Osteocyte (in vitro differentiated cells): ENCODE results near the gene BNIP5. TPM values are rescaled to one million over a fixed set of nuclear protein-coding genes. Genes with fewer than 3 reads are reported as not detected.
"Not testable (repeated sequence)": the region's sequence is repeated elsewhere in the genome, so short reads cannot be mapped to it uniquely, and the experiment has no call there.

Source experiments
- DNase-seq: peaks from one replicate; pipeline ENCODE4 v3.0.0; 2021; ENCODE audit warnings: mixed read lengths; ENCODE audit not compliant: unreplicated experiment; ENCODE audit errors: extremely low spot score
- H3K27ac Mint-ChIP-seq: one replicate; pipeline ENCODE4 v1.8.0; 2021; ENCODE audit warnings: mild to moderate bottlenecking, mixed read lengths; ENCODE audit not compliant: unreplicated experiment
- H3K27me3 Mint-ChIP-seq: one replicate; pipeline ENCODE4 v1.8.0; 2021; ENCODE audit warnings: mixed read lengths; ENCODE audit not compliant: unreplicated experiment
- H3K36me3 Mint-ChIP-seq: one replicate; pipeline ENCODE4 v1.8.0; 2021; ENCODE audit warnings: mixed read lengths; ENCODE audit not compliant: unreplicated experiment
- H3K4me1 Mint-ChIP-seq: one replicate; pipeline ENCODE4 v1.8.0; 2021; ENCODE audit warnings: mixed read lengths; ENCODE audit not compliant: unreplicated experiment
- H3K4me3 Mint-ChIP-seq: one replicate; pipeline ENCODE4 v1.8.0; 2021; ENCODE audit warnings: mild to moderate bottlenecking, moderate library complexity, mixed read lengths; ENCODE audit not compliant: unreplicated experiment
- H3K9me3 Mint-ChIP-seq: one replicate; pipeline ENCODE4 v1.8.0; 2021; ENCODE audit warnings: mixed read lengths; ENCODE audit not compliant: unreplicated experiment
- total RNA-seq: library from RNA; stranded (reverse); gene quantifications from 2 replicates; pipeline ENCODE4 v1.2.1, GENCODE V29; 2021
- TF ChIP-seq, protein P1 (sequence below): fragments of 200-600 bp; sonication (generic); IDR thresholded peaks from 2 replicates; pipeline ENCODE4 v1.5.0; 2021; ENCODE audit warnings: antibody characterized with exemption, mild to moderate bottlenecking, moderate library complexity

BNIP5 gene
- total RNA-seq, 1 donor from 2014 or later = not detected

DNA sequence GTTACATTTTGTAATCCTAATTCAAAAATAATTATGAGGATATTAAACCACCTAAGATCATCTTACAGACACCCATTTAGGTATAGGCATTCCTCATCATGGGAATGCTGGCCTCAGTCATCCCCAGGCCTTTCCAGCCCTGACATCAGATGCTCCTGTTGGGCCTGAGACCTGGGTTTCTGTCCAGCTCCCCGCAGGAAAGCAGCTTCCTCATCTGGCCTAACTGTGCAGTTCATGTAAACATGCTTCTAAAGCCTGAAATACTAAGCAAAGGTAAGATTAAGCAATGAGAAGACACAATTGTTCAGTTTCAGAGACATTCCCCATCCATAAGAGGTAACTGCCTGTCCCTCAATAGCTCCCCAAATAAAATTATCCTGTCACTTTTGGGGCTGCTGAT lies 31.7 kb upstream of the BNIP5 start:
- TF ChIP-seq, protein P1, sequence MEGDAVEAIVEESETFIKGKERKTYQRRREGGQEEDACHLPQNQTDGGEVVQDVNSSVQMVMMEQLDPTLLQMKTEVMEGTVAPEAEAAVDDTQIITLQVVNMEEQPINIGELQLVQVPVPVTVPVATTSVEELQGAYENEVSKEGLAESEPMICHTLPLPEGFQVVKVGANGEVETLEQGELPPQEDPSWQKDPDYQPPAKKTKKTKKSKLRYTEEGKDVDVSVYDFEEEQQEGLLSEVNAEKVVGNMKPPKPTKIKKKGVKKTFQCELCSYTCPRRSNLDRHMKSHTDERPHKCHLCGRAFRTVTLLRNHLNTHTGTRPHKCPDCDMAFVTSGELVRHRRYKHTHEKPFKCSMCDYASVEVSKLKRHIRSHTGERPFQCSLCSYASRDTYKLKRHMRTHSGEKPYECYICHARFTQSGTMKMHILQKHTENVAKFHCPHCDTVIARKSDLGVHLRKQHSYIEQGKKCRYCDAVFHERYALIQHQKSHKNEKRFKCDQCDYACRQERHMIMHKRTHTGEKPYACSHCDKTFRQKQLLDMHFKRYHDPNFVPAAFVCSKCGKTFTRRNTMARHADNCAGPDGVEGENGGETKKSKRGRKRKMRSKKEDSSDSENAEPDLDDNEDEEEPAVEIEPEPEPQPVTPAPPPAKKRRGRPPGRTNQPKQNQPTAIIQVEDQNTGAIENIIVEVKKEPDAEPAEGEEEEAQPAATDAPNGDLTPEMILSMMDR = no peak

DNA sequence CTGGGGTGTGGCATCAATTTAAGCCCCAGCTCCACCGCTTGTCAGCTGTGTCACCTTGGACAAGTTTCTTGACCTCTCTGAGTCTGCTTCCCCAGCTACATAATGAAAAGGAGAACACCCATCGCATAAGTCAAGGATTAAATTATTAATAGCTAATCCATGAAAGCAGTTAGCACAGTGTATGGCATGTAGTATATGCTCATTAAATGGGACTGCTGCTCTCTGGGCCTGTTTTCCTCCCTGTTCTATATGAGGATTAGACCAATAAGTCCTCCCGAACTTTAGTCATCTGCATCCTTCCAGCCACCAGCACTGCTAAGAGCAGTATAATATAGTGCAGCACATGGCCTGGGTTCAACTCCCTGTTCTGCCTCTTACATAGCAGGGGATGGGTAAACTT lies 31.1 kb upstream of the BNIP5 start:
- Mint-ChIP-seq H3K27me3 (peaks cover 11% of the 10 kb centered on the region), H3K36me3 (no peaks in the 10 kb centered on the region), H3K4me1 (no peaks in the 10 kb centered on the region), H3K9me3 (no peaks in the 10 kb centered on the region), H3K4me3 (no peak overlapping the region), H3K27ac (no peak overlapping the region)
- TF ChIP-seq, protein P1 = no peak
- DNase-seq = no peak

More for the DNA sequence above, 31.7 kb upstream of the BNIP5 start:
- Mint-ChIP-seq H3K27me3 (peaks cover 14% of the 10 kb centered on the region), H3K4me3 (no peak overlapping the region), H3K4me1 (no peaks in the 10 kb centered on the region), H3K9me3 (no peaks in the 10 kb centered on the region), H3K27ac (no peak overlapping the region), H3K36me3 (no peaks in the 10 kb centered on the region)
- no peak for DNase-seq

DNA sequence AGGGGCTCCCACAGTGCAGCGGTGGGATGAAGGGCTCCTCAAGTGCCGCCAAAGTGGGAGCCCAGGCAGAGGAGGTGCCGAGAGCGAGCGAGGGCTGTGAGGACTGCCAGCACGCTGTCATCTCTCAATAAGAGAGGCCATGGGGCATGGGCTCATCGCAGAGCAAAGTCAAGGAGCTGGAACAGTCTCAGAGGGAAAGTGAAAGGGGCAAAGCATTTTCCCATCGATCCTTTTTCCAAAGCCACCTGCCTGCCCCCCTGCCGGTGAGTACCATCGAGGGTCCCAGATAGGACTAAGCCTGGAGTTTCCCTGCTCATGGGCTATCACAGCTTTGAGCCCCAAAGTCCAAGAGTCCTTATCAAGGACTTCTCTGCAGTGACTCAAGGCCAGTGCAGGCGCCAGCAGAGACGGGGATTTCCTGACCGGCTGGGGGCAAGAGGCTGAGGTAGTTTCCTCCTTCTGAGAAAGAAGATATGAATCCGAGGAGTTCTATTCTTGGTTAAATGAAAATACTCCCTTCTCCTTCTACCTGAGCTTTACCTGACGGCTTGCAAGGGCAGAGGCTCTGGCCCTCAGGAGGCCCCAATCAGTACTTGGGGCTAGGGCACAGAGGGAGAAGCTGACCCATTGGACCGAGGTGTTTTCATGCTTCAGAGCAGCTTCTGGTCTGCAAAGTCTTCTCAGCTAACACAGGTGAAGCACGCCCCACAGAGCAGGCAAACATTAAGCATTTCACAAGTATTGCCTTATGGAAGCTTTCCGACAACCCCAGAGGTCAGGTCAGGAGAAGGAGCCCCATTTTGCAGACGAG lies 28.2 kb upstream of the BNIP5 start:
- DNase-seq = no peak
- H3K27ac Mint-ChIP-seq = no peak overlapping the region
- TF ChIP-seq, protein P1 = no peak
- H3K9me3 Mint-ChIP-seq = no peaks in the 10 kb centered on the region
- no peak overlapping the region for H3K4me3 Mint-ChIP-seq
- no peaks in the 10 kb centered on the region for H3K36me3 Mint-ChIP-seq
- no peaks in the 10 kb centered on the region for H3K27me3 Mint-ChIP-seq
- peaks cover 3% of the 10 kb centered on the region for H3K4me1 Mint-ChIP-seq

DNA sequence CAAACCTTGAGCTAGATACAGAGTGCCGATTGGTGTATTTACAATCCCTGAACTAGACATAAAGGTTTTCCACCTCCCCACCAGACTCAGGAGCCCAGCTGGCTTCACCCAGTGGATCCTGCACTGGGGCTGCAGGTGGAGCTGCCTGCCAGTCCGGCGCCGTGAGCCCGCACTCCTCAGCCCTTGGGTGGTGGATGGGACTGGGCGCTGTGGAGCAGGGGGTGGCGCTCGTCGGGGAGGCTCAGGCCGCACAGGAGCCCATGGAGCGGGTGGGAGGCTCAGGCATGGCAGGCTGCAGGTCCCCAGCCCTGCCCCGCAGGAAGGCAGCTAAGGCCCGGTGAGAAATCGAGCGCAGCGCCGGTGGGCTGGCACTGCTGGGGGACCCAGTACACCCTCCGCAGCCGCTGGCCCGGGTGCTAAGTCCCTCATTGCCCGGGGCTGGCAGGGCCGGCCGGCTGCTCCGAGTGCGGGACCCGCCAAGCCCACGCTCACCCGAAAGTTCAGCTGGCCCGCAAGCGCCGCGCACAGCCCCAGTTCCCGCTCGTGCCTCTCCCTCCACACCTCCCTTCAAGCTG lies 27.5 kb upstream of the BNIP5 start:
- H3K4me3 Mint-ChIP-seq, H3K36me3 Mint-ChIP-seq, H3K9me3 Mint-ChIP-seq, H3K27ac Mint-ChIP-seq, H3K27me3 Mint-ChIP-seq, H3K4me1 Mint-ChIP-seq, DNase-seq: not testable (repeated sequence)

DNA sequence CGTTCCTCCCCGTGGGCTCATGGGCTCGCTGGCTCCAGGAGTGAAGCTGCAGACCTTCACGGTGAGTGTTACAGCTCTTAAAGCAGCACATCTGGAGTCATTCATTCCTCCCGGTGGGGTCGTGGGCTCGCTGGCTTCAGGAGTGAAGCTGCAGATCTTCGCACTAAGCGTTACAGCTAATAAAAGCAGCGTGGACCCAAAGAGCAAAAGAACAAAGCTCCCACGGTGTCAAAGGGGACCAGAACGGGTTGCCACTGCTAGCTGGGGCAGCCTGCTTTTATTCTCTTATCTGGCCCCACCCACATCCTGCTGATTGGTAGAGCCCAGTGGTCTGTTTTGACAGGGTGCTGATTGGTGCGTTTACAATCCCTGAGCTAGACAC lies 26.7 kb upstream of the BNIP5 start:
- not testable (repeated sequence) for H3K4me1 Mint-ChIP-seq, H3K27me3 Mint-ChIP-seq

DNA sequence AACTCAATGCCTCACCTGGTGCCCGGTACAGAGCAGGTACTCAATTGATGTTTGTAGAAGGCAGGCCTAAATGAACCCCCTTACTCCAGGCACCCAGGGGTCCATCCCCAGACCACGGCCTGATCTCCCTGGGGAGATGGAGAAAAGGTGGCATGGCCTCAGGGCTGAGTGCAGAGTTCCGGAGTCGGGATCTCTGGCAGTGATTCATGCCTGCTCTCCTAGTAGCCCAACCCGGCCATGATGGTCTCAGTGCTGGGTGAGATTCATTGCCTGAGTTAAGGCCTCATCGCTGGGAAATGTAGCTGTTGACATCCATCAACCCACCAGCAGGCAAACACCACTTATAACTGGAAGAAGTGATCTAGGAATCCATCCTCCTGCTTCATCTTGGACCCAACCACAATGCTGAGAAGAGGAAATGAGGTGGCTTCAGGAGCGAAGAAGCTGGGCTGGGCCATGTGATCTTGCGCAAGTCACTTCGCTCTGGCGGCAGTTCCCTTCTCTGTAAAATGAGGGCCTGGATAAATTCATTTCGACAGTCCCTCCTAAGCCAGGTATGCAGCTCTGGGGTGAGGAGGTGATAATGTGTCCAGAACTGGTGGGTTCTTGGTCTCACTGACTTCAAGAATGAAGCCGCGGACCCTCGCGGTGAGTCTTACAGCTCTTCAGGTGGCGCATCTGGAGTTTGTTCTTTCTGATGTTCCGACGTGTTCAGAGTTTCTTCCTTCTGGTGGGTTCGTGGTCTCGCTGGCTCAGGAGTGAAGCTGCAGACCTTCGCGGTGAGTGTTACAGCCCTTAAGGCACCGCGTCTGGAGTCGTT lies 26.1 kb upstream of the BNIP5 start:
- Mint-ChIP-seq H3K27ac (no peak overlapping the region), H3K27me3 (peaks cover 2% of the 10 kb centered on the region), H3K9me3 (no peaks in the 10 kb centered on the region), H3K4me3 (no peak overlapping the region), H3K36me3 (no peaks in the 10 kb centered on the region), H3K4me1 (peaks cover 8% of the 10 kb centered on the region)
- TF ChIP-seq, protein P1 = no peak
- DNase-seq = no peak

More for the DNA sequence above, 26.7 kb upstream of the BNIP5 start:
- H3K36me3 Mint-ChIP-seq, H3K9me3 Mint-ChIP-seq, H3K27ac Mint-ChIP-seq, H3K4me3 Mint-ChIP-seq, DNase-seq: not testable (repeated sequence)
